Fibroblast of mammary gland (primary cell): ENCODE results near the gene SEMA6B.

Experiments used
- DNase-seq: peaks from one replicate; pipeline ENCODE4 v3.0.0-alpha.2; 2010; ENCODE audit warnings: low read depth
- H3K4me3 ChIP-seq: 2 replicates; pipeline ENCODE4 v1.5.1; 2011; ENCODE audit warnings: low read depth, mild to moderate bottlenecking, low read length, moderate library complexity; ENCODE audit not compliant: control insufficient read depth
- TF ChIP-seq, protein P1 (sequence below): conservative IDR thresholded peaks from 2 replicates; pipeline ENCODE4 v1.5.1; 2011; ENCODE audit warnings: low read depth, low read length, inconsistent platforms; ENCODE audit not compliant: control insufficient read depth, insufficient read depth

The SEMA6B gene

DNA sequence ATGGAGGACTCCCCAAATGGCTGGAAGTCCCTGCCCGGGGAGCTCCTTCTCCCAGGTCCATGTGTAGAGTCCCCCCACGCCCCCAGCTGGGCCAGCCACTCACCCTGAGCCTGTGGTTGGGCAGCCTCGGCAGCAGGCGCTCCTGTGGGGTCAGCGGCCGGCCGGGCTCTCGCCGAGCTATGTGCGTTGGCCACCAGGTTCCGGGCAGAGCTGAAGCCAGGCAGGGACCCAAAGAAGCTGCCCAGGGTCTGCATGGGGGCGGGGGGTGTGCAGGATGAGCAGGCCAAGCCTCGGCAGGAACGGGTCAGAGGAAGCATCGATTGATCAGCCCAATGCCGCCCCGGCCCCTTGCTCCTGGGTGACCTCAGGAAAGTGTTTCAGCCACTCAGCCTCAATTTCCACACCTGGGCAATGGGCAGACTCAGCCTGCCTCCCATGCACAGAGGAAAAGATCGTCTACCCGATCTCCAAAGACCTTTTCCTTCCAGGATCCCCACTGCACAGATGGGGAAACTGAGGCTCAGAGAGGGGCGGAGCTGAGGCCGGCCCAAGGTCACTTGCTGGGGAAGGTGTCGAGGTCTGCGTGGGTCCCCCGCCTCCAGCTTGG, 41.9 kb downstream of the SEMA6B start:
- H3K4me3 ChIP-seq = no peak overlapping the region
- DNase-seq = no peak

DNA sequence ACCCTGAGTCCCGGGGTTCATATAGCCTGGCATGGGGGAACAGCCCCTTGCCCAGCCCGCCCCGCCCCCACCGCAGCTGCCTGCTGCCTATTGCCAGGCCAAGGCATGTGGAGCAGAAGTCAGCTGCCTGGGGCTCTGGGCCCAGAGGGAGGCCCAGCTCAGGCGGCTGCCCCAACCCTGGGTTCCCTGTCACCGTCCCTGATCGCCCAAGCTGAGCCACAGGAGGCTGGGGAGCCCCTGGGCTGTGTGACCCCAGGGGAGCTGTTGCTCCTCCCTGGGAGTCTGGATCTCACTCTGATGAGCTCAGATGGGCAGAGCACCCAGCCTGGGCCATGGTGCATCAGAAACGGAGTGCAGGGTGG, 42.6 kb downstream of the SEMA6B start:
- no peak overlapping the region for H3K4me3 ChIP-seq
- TF ChIP-seq, protein P1, sequence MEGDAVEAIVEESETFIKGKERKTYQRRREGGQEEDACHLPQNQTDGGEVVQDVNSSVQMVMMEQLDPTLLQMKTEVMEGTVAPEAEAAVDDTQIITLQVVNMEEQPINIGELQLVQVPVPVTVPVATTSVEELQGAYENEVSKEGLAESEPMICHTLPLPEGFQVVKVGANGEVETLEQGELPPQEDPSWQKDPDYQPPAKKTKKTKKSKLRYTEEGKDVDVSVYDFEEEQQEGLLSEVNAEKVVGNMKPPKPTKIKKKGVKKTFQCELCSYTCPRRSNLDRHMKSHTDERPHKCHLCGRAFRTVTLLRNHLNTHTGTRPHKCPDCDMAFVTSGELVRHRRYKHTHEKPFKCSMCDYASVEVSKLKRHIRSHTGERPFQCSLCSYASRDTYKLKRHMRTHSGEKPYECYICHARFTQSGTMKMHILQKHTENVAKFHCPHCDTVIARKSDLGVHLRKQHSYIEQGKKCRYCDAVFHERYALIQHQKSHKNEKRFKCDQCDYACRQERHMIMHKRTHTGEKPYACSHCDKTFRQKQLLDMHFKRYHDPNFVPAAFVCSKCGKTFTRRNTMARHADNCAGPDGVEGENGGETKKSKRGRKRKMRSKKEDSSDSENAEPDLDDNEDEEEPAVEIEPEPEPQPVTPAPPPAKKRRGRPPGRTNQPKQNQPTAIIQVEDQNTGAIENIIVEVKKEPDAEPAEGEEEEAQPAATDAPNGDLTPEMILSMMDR = no peak
- no peak for DNase-seq

More for the DNA sequence above, 41.9 kb downstream of the SEMA6B start:
- TF ChIP-seq, protein P1 = no peak

- TF ChIP-seq, protein P1 = no peak
- DNase-seq = no peak
- H3K4me3 ChIP-seq = no peak overlapping the region
Observed at GRCh38 chr19:4516199-4516938, 43.1 kb downstream of the SEMA6B start.

- DNase-seq = no peak
- TF ChIP-seq, protein P1 = no peak
- no peak overlapping the region for H3K4me3 ChIP-seq
Observed at GRCh38 chr19:4515732-4516131, 43.8 kb downstream of the SEMA6B start.

DNA sequence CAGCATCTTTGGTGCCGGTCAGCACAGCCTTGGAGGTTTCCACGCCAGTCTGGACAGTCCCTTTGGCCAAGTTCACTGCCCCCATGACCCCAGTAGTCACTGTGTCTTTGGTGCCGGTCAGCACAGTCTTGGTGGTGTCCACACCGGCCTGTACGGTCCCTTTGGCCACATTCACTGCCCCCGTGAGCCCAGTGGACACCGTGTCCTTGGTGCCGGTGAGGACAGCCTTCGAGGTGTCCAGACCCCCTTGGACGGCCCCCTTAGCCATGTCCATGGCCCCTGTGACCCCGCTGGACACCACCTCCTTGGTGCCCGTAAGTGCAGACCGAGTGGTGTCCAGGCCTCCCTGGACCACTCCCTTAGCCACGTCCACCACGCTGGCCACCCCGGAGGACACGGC, 46.2 kb downstream of the SEMA6B start:
- DNase-seq = no peak
- H3K4me3 ChIP-seq = no peak overlapping the region
- TF ChIP-seq, protein P1 = no peak

- H3K4me3 ChIP-seq = no peak overlapping the region
- DNase-seq = no peak
- TF ChIP-seq, protein P1 = no peak
Observed at GRCh38 chr19:4512070-4512469, 47.4 kb downstream of the SEMA6B start.
